ENCODE data around the gene PARD3. TPM values are rescaled to one million over a fixed set of nuclear protein-coding genes. Genes with fewer than 3 reads are reported as not detected.

The PARD3 gene
- total RNA-seq, 1 experiment from 2014 or later: 29.7 TPM

DNA sequence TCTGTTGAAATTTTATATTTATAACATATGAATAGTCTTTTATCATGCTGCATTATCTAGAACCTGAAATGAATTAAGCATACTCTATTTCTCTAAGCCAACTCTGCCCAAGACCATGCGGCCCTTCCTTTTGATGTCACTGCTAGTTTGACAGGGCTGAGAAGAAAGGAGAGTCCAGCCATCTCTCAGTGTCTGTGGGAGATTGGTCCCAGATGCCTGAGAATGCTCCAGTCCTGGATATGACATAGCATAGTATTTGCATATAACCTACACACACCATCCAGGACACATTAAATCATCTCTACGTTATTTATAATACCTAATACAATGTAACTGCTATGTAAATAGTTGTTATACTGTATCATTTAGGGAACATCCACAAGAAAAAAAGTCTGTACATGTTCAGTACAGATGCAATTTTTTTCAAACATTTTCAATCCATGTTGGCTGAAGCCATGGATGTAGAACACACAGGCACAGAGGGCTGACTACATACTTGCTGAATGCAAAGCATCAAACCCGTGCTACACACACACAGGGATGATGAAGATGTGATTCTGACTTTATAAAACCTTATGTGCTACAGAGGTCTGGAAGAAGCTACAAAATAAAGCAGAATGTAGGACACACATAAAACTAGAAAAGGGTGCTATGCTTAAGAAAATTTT is 315.4 kb downstream of the PARD3 start:
- no peak for DNase-seq (ENCODE audit: low read depth)

DNA sequence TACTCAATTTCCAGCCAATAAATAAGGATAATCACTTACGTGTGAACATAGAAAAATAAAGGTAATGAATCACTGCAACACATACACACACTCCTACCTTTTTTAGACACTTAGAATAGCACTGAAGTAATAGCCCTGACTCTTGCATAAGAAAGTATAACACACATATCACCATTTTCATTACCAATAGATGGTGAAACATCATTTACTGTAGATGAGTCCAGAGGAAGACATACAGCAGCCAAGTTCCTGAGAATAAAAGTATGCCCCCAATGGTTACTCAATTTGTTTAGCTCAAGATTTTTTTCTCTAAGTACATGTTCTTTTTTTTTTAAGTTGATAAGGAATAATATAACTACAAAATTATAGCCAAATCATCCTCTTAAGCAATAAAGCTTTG is 316.3 kb downstream of the PARD3 start:
- DNase-seq (ENCODE audit: low read depth): no peak

DNA sequence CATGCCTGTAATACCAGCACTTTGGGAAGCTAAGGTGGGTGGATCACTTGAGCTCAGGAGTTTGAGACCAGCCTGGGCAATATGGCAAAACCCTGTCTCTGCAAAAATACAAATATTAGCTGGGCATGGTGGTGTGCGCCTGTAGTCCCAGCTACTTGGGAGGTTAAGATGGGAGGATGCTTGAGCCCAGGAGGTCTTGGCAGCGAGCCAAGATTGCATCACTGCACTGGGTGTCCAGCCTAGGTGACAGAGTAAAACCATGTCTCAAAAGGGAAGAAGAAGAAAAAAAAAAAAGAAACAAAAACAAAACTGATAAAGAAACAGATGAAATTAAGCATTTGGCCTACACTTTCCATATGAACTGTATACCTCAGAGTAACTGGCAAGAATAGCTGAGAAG is 319.2 kb downstream of the PARD3 start:
- DNase-seq (ENCODE audit: low read depth): peak; percentile 10

DNA sequence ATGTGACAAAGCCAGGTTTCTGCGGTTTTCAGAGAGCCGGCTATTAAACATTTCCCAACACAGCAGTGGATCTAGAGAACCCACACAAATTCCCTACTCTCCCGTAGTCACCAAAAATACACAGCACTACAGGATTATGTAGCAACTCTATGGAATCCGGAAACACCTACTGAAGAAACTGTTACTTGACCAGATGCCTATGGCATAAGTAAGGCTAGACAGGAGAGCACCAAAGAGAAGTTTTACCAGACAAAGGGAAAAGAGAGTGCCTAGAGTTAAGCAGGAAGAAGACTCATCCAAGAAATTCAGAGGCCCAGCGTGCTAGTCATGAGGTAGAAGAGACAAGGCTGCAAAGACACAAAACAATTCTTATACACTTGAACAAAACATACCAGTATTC is 321.1 kb downstream of the PARD3 start:
- no peak for DNase-seq (ENCODE audit: low read depth)

DNA sequence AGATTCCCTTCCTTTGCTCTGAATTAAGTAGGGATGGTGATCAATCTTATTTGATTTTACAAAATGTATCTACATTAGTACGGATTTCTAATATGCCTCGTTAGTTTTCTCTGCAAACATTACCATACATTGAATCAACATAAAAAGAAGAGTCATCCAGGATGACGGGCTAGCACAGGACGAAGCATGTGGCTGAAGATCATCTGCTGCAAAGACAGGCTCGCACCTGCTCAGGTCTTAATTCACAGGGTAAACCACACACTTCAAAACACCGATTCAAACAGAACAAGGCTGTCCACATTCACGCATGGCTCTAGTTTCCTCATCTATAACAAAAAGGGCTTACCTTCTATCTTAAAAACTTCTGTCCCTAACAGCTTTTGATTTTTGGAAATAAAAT is 323.0 kb downstream of the PARD3 start:
- DNase-seq (ENCODE audit: low read depth): no peak

DNA sequence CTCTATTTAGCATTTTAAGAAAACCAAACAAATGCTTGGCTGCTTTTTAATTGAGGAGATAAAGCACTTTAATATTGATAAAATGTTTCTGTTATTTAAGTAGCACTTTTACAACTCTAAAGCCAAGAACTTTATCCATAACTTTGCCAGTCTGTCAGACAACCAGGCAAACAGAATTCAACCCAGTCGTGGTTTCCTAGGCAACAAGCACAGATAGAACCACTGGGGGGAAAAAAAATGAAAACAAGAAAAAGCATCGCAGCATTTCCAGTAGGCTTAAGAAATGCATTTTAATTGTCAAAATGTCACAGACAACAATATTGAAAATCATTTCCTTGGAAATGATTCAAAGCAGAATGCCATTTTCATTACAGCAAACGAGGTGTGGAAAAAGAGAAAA is 323.4 kb downstream of the PARD3 start:
- no peak for DNase-seq (ENCODE audit: low read depth)

DNA sequence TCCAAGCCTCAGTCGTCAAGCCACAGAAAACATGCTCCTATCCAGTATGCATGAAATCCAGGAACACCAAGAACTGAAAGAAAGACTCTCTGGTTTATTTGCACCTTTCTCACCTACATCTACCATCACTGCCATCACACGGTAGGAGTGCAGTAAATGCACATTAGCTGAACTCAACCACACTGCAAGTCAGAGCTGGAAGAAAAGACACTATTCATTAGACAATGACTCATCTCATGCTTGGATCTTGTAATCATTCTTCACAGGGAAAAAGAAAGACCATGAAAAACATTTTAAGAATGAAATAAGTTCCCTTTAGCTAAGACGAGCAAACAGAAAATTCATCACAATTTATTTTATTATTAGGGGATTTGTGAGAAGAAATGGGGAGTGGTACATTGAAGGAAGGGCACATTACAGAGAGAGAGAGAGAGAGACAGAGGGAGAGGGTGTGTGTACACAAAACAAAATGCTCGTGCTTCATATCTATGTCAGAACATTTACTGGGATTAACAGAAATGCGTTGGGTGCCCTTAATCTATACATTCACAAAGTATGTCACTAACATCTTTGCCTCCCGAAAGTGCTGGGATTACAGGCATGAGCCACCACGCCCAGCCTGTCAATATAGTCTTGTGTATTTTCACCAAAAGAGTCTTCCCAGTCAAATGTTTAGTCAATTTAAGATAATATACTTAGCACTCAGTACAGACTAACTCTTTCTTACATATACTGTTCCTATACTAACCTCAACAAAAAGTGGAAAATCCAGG is 324.9 kb downstream of the PARD3 start:
- DNase-seq (ENCODE audit: low read depth): peak; percentile 27

DNA sequence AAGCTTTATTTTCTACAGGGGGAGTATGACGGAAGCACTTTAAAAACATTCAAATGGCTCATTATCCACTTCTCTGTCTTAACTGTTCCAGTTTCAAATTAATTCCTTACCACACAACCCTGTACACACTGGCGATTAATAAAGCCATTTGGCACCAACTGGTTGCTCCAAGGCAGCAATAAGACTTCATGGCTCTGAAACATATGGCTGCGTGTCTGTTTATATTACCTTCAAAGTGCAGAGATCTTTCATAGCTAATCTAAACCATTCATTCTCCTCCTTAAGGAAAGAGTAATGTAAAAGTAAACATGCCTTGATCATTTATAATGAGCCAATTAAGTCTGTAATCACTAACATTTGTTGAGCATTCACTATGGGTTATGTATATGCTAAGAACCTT is 325.7 kb downstream of the PARD3 start:
- no peak for DNase-seq (ENCODE audit: low read depth)

DNA sequence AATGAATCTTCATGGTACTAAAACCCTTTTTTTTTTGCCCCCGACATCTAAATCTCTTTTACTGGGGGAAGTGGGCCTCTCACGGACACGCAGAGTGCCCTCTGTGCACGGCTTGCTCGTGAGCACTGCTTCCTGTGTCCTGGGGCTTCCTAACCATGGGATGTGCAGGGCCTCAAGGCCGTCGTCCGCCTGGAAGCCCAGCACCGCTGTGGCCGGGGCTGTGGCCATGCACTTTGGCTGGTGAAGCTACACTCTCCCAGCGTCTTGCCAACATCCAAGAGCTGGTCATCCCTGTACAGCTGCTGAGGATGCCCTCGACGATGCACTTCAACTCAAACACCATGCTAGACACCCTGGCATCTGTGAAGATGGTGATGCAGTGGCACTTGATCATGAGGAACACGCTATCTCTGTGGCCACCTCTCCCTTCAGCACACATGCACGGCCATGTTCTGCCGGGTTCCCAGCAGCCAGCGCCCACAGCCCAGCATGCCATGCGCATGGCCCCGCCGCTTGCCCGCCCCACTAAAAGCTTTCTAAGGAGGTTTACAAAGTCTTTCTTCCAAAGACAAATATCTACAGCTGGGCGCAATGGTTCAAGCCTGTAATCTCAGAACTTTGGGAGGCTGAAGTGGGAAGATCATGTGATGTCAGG is 326.5 kb downstream of the PARD3 start:
- DNase-seq (ENCODE audit: low read depth): no peak

DNA sequence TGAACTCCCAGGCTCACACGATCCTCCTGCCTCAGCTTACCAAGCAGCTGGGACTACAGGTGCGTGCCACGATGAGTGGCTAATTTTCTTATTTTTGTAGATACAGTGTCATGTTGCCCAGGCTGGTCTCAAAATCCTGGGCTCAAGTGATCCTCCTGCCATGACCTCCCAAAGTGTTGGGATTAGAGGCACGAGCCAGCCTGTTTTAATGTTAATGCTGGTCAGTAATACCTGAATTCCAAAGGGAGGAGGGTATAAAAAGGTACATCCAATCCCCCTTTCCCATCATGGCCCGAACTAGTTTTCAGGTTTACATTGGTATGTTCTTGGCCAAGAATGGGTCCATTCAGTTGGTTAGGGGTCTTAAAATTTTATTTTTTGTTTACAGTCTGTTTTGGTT is 329.1 kb downstream of the PARD3 start:
- no peak for DNase-seq (ENCODE audit: low read depth)

DNA sequence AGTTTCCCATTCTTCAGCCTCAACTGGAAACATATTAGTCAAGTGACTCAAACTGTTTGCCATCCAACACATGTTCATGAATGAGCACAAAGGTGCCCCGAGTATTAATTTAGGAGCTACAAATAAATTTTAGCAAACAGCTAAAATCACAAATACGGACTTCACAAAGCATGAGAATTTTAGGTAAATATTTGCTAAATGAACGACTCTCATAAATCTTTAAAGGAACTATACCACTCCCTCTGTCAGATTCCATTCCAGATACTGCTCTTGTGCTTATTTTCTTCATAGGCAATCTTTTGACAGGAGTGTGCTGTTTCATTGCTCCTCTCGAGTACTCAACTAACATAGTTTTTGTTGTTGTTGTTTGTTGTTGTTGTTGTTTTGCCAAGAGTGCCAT is 330.9 kb downstream of the PARD3 start:
- no peak for DNase-seq (ENCODE audit: low read depth)

DNA sequence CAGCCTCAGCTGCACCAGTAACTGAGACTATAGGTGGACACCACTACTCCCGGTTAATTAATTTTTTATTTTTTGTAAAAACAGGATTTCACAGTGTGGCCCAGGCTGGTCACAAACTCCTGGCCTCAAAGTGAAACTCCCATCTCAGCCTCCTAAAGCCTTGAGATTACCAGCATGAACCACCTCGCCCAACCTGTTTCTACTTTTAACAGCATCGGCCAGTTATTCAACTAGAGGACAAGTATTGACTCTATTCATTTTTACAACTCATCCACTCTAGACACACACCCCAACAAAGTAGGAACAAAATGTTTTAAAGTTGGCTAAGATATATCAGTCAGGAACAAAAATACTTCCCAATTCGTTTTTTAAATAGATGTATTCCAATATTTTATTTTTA is 334.8 kb downstream of the PARD3 start:
- DNase-seq (ENCODE audit: low read depth): no peak

DNA sequence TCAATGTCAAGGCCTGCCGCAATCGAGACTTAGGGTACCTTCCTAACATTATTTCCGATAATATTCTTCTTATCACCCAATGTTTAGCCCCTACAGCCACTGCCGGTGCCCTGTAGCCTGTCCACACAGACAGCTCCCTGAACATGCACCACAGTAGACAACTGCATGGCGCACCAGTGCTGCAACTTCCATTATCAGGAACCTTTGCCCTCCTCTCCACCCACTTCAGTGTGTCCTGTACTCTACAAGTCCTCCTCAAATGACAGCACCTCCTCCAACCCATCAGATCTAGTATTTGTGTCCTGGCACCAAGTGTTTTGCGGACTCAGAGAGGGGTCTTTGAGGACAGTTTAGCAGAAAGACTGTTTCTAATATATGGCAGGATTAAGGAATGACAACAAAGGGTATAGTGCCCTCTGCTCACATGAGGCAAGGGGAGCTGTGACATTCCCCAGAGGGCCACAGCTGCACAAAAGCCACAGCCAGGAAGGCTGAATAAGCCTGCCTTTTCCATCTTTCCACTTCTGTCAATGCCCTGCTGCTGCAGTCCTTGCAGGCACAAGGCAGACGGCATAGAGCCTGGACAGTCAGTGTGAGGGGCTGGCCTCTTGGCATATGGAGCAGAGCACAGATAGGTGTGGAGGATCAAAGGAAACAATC is 335.4 kb downstream of the PARD3 start:
- no peak for DNase-seq (ENCODE audit: low read depth)

DNA sequence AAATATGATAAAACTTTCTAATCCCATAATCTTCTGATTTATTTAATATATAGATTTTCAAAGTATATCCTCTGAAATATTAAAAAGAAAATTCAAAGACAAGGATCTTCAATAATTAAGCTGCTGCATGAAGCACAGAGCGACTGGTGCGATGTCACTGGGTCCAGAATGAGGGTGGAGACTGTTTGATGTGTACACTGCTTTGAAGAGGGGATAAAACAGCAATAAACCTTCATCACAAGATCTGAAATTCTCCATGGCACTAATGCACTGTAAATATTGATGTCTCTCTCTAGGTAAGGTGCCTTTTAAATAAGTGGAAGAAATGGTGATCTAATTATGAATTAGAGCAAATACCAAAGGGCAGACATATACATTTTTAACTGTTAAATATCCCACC is 337.8 kb downstream of the PARD3 start:
- DNase-seq (ENCODE audit: low read depth): no peak

DNA sequence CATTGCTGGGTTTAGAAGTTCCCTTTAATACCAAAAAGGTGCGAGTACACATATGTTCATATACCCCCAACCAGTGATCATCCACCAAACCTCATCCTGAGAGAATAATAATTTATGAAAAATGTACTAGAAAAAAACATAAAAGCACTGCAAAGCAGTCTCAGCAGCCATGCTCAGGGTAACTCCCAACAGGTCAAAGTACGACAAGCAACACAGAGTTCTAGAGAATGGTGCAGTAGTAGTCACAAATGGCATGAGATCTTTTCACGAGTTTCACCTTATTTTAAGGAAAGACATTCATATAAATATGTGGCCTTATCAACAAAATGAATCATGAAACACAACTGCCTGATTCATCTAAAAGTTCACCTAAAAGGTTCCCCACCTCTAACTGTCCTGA is 338.5 kb downstream of the PARD3 start:
- DNase-seq (ENCODE audit: low read depth): no peak

DNA sequence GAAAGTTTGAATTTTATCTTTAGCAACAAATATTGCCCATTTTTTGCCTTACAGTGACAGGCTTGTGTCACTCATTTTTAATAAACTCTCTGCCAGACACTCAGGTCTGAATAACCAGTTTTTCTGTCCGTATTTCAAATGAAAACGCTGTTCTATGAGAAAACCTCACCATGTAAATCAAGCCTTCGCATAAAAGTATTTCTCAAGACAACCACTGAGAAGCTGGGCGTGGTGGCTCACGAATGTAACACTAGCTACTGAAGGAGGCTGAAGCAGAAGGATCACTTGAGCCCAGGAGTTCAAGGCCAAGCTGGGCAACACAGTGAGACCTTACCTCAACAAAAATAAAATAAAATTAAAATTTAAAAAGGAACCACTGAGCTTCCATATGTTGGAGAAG is 339.3 kb downstream of the PARD3 start:
- no peak for DNase-seq (ENCODE audit: low read depth)

DNA sequence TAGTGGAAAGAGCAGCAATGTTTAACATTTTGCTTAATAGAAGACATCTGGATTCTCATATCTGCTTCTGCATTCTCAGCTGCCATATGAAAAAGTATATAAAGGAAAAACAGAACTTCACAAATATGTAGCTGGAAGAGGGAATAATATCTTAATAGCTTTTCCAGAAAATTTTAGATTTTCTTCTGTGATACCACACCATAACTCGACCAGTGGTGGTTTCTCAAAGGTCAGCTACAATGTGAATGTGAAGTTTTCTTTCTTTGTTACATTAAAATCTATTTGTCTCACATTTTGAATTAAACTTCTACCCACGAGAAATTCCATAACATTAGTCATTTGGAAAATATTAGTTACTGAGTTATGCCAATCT is 339.8 kb downstream of the PARD3 start:
- no peak for DNase-seq (ENCODE audit: low read depth)

DNA sequence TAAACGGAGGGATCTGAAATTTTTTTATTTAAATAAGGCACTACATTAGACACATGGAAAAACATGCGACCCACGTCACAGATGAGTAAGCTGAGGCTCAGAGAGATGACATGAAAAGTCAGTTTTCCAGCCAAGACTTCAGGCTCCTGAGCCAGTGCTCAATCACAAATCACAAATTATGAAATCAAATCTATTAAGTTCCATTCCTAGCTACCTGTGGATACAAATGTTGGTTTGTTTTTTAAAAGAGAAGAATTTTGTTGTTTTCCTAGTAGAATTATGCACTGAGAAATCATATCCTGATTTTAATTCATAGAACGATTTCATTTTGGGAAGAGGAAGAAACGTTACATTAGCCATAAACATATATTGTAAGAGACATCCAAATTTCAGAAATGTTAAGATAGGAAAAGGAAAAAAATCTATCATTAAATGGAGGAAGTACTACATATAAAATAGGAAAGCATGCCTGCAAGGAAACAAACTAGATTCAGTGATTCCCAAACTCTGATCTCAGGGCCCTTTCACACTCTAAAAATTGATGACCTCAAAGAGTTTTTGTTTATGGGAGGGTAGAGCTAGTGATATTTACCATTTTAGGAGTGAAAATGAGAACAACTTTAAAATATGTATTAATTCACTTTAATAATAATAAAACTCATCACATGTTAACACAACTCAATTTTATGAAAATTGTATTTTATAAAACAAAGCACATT is 340.4 kb downstream of the PARD3 start:
- no peak for DNase-seq (ENCODE audit: low read depth)

DNA sequence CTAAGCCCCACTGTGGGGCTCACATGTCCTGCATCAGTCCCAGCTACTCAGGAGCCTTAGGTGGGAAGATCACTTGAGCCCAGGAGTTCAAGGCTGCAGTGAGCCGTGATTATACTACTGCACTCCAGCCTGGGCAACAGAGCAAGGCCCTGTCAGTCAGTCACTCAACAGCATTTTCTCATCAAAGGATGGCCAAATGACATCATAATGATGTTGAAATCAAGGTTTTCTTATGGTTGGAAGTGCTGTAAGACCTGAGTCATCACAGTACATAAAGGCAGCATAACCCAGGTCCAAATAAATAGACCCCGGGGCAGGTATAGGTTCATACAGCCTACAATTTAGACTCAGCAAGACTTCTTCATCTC is 341.1 kb downstream of the PARD3 start:
- DNase-seq (ENCODE audit: low read depth): no peak

DNA sequence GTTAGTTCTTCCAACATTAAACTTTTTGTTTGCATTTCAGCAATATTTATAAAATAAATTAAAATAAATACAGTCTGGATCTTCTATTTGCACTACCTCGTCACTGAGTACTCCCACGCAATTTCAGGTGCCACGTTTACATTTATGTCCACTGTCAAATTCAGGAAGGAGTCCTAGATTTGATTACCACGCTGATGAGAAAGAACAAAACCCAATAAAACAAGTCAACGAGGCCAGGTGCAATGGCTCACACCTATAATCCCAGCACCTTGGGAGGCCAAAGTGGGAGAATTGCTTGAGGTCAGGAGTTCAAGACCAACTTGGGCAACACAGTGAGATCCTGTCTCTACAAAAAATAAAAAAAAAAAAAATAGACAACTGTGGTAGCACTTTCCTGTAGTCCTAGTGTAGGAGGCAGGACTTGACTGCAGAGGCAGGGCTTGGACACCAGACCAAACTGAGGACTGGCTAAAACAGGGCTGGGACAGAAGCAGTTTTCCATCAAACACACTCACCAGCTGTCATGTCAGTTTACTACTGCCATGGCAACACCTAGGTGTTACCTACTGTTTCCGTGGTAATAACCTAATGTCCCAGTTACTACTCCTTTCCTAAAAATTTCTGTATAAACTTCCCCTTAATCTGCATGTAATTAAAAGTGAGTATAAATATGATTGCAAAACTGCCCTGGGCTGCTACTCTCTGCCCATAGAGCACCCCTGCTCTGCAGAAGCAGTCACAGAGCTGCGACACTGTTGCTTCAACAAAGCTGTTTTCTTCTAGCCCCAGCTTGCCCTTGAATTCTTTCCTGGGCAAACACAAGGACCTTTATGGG is 341.7 kb downstream of the PARD3 start:
- DNase-seq (ENCODE audit: low read depth): no peak

DNA sequence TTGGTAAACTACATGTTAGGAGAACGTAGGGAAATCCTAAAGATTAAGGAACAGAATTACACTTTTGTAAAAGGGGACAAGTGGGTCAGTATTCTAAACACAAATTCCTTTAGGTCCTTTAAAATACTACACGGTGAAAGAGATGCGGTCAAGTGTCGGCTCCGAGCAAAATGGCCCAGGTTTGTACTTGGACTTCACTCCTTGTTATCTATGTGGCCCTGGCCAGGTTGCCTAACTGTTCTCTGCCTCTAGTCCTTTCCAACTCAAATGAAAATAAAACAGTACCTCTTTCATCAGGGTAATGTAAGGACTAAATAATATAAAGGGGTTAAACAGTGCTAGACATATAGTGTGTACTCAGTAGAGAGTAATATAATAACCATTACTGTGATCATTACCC is 344.8 kb downstream of the PARD3 start:
- no peak for DNase-seq (ENCODE audit: low read depth)

Measured in Daoy (cell line).